ENCODE results near the gene FYCO1.

The FYCO1 gene

GRCh38 chr3:45874677-45875346 lies 120.8 kb downstream of the FYCO1 start:
- DNase-seq: no peak

- DNase-seq: no peak
Observed at GRCh38 chr3:45873638-45874037, 122.0 kb downstream of the FYCO1 start.

DNA sequence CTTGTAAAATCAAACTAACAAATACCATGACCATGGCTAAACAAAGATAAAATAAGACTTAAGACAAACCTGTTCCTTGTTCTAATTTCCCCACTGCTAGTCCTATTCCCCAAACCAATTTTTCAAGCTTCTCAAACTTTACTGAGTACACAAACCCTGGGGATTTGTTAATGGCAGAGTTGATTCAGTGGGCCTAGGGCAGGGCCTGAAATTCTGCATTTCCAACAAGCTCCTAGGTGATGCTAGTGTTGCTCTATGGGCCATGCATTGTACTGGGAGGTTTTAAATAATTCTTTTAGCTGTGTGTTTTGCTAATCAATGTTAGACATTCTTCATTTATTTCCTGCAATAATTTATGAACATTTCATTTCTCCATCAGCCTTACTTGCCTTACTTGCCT lies 122.6 kb downstream of the FYCO1 start:
- no peak for DNase-seq

- DNase-seq: no peak
Observed at GRCh38 chr3:45872569-45872968, 123.1 kb downstream of the FYCO1 start.

DNA sequence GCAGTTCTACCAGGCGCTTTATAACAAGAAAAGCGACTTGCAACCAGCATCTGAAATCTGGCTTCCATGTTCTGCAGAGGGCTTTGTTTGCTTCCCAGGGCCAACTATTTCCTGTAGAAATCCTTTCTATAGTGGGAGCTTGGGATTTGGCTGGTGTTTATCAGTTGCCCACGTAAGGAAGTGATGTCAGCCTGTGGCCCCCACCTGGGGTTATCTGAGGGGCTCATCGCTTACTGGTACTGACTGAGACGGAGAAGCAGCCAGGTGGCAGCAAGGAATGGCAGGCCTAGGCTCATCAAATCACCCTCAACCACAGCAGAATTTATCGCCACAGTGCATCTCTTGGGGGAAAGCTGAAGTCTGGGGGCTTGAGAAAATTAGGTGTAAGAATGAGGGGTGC lies 123.8 kb downstream of the FYCO1 start:
- no peak for DNase-seq

DNA sequence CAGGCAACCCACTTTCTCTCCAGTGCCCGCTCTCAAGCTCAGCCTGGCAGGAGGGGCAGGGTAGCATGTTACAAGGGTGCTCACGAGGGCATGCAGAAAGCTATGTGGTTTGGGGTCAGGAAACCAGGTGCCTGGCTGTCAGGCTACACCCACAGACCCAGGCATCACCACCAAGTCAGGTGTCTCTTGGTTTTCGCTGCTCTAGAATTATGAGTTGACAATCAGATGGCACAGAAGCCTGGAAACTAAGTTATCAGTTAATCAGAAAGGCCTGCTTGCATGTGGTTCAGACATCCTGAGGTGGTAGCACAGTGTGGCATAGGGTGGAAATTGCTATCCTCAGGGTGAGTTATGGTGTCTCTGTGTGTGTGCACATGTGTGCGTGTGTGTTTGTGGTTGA lies 125.5 kb downstream of the FYCO1 start:
- no peak for DNase-seq

- no peak for DNase-seq
Observed at GRCh38 chr3:45869638-45870037, 126.0 kb downstream of the FYCO1 start.

DNA sequence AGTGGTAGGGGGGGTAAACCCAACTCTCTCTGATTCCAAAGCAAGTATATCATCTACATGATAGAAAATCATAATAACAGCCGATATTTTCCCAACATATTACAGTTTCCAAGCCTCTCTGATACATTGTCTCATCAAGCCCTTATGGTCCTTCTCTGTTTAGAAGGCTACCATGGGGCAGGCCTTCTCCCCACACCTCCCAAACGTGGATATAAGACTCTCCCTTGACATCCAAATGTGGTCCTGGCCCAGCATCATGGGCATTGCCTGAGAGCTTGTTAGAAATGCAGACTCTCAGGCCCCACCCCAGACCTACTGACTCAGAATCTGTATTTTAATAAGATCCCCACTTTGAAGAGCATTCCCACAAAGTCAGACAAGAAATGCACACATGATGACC lies 127.0 kb downstream of the FYCO1 start:
- no peak for DNase-seq

DNA sequence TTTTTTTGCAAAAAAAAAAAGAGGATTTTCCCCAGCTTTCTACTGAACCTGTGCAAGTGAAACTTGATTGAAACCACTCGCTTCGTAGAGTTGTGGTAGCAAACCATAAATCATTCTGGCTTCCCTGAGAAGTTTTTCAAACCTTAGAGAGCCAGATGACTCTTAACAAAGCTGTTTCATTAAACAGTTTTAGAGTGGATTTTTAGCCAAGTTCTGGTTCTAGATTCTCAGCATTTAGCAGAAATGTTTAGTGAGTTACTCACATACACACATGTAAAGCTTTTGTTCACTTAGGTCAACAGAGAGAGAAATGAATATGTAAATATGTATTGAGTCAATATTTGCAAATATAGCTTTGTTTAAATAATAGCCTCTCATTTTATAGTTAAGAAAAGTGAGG lies 127.4 kb downstream of the FYCO1 start:
- no peak for DNase-seq

Measured in SIG-M5 (cell line).